Omental fat pad (tissue), 4 donors: ENCODE results near the gene RFTN2. TPM values are rescaled to one million over a fixed set of nuclear protein-coding genes. Genes with fewer than 3 reads are reported as not detected.

Experiments used
- ATAC-seq: fragments of 150-250 bp; one replicate; pipeline ENCODE4 v1.9.1; 2016; ENCODE audit warnings: mild to moderate bottlenecking, moderate library complexity; ENCODE audit not compliant: low FRiP score
- DNase-seq: peaks from one replicate; pipeline ENCODE4 v3.0.0-alpha.2; 2019; ENCODE audit warnings: low spot score
- CTCF ChIP-seq, 3 donors: fragments of 450-650 bp; IDR thresholded peaks; one replicate each; pipeline ENCODE4 v1.5.1; 2016 to 2017; ENCODE audit warnings: antibody characterized with exemption in 3 of 3, mild to moderate bottlenecking in 3 of 3, moderate library complexity in 2 of 3
- small RNA-seq: library from RNA; depleted of rRNA; stranded (forward); fragments of <200 nt; gene quantifications from one replicate; pipeline ENCODE3, GENCODE V24; 2016
- total RNA-seq, 4 donors: library from RNA; depleted of rRNA; stranded (reverse); fragments of >200 nt; gene quantifications; one replicate each; pipeline ENCODE4 v1.1.0, GENCODE V29; 2016

RFTN2 gene
- total RNA-seq, 4 donors from 2014 or later: 5.3 to 27.3 (median 14.0) TPM

GRCh38 chr2:197539734-197540133, 135.7 kb downstream of the RFTN2 start:
- ATAC-seq (no peak), DNase-seq (no peak)
- no peak for TF ChIP-seq CTCF (IDR thresholded peaks at IDR 0.05)

- no peak for ATAC-seq
- no peak for DNase-seq
- TF ChIP-seq CTCF (IDR thresholded peaks at IDR 0.05): no peak
Observed at GRCh38 chr2:197538412-197538811, 137.0 kb downstream of the RFTN2 start.

Small RNA genes lying within 50 kb of the gene (small RNA-seq; reads per million reads assigned to genes)
- gene AC020550.1: not detected

Other genes with a start within 250 kb of the RFTN2 start
- gene SF3B1, start 240.6 kb downstream of the RFTN2 start, total RNA-seq: 100 to 1,000 TPM; 257 to 444 (median 292) TPM
- gene COQ10B, start 222.0 kb downstream of the RFTN2 start, total RNA-seq: 10 to 100 TPM; 27.0 to 47.7 (median 37.0) TPM
- 100 to 1,000 TPM; 138 to 643 (median 306) TPM for gene HSPD1, start 175.7 kb downstream of the RFTN2 start, total RNA-seq
- 100 to 1,000 TPM in 3 of 4 donors, 10 to 100 TPM in 1; 86.5 to 352 (median 177) TPM for gene HSPE1, start 175.2 kb downstream of the RFTN2 start, total RNA-seq
- 10 to 100 TPM; 20.3 to 27.3 (median 23.6) TPM for gene MOB4, start 159.5 kb downstream of the RFTN2 start, total RNA-seq
- gene MARS2, start 29.8 kb upstream of the RFTN2 start, total RNA-seq: 10 to 100 TPM in 1 of 4 donors, 1 to 10 TPM in 3; 5.4 to 24.9 (median 7.5) TPM
- gene BOLL, start 109.7 kb upstream of the RFTN2 start, total RNA-seq: not detected
- 10 to 100 TPM in 2 of 4 donors, 1 to 10 TPM in 2; 5.4 to 21.8 (median 10.2) TPM for gene PLCL1, start 129.0 kb upstream of the RFTN2 start, total RNA-seq